A549 (cell line): ENCODE data around the gene PLD2.

Experiments used
- HES2 ChIP-seq: fragments of >200 bp; sonication (Bioruptor Twin); formaldehyde crosslinking; IDR thresholded peaks from 2 replicates; pipeline ENCODE4 v1.6.1; 2016
- SREBF2 ChIP-seq: fragments of 450-650 bp; IDR thresholded peaks from 2 replicates; pipeline ENCODE4 v1.6.1; 2014; ENCODE audit warnings: mild to moderate bottlenecking, moderate library complexity
- ZFP36 ChIP-seq: fragments of 450-650 bp; IDR thresholded peaks from 2 replicates; pipeline ENCODE4 v1.6.1; 2014; ENCODE audit warnings: borderline replicate concordance; ENCODE audit not compliant: partially characterized antibody
- TF ChIP-seq, protein P1 (sequence below): fragments of >200 bp; sonication (Bioruptor Twin); formaldehyde crosslinking; IDR thresholded peaks from 3 replicates; pipeline ENCODE4 v1.5.1; 2016

GRCh38 chr17:4856937-4857314 lies 50.0 kb downstream of the PLD2 start:
- TF ChIP-seq SREBF2 (no peak), ZFP36 (no peak), HES2 (no peak)
- TF ChIP-seq, protein P1, sequence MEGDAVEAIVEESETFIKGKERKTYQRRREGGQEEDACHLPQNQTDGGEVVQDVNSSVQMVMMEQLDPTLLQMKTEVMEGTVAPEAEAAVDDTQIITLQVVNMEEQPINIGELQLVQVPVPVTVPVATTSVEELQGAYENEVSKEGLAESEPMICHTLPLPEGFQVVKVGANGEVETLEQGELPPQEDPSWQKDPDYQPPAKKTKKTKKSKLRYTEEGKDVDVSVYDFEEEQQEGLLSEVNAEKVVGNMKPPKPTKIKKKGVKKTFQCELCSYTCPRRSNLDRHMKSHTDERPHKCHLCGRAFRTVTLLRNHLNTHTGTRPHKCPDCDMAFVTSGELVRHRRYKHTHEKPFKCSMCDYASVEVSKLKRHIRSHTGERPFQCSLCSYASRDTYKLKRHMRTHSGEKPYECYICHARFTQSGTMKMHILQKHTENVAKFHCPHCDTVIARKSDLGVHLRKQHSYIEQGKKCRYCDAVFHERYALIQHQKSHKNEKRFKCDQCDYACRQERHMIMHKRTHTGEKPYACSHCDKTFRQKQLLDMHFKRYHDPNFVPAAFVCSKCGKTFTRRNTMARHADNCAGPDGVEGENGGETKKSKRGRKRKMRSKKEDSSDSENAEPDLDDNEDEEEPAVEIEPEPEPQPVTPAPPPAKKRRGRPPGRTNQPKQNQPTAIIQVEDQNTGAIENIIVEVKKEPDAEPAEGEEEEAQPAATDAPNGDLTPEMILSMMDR, result no peak
